ENCODE data around the gene DLG2. TPM values are rescaled to one million over a fixed set of nuclear protein-coding genes. Genes with fewer than 3 reads are reported as not detected.

Gene DLG2
- total RNA-seq, 1 donor from 2014 or later, result 5.1 TPM

DNA sequence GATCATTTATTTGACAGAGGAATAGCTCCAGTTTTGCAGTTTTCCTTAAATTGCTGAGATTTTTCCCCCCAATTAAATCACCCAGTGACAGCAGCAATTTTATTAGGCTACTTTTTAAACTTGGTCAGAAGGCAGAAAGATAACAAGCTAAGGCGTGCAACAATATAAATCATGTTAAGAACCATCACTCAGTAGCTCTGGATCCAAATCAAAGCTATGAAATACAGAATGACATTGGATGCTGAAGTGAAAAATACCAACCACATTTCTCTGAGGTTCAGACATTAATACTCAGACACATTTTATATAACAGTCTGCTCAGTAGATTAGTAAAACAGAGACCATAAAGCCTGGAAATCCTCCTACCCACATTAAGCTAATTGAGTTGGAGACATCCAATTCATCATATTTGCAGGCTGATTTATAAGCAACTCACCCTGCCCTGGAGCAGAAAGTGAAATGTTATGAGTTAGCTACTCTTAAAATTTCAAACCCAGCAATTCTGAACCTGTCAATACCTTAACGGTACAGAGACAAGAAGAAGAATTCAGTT is 1108.4 kb downstream of the DLG2 start:
- no peaks in the 10 kb centered on the region for H3K36me3 Mint-ChIP-seq (ENCODE audit: low read depth, unreplicated experiment)
- H3K9me3 Mint-ChIP-seq (ENCODE audit: unreplicated experiment), result no peaks in the 10 kb centered on the region
- no peak for DNase-seq (ENCODE audit: low spot score)
- no peaks in the 10 kb centered on the region for H3K27me3 Mint-ChIP-seq (ENCODE audit: unreplicated experiment)
- no peak for TF ChIP-seq CTCF (IDR thresholded peaks at IDR 0.05; ENCODE audit: unreplicated experiment)
- no peak overlapping the region for H3K27ac Mint-ChIP-seq (ENCODE audit: unreplicated experiment)
- H3K4me1 Mint-ChIP-seq (ENCODE audit: unreplicated experiment), result no peaks in the 10 kb centered on the region
- H3K4me3 Mint-ChIP-seq (ENCODE audit: unreplicated experiment), result no peak overlapping the region

DNA sequence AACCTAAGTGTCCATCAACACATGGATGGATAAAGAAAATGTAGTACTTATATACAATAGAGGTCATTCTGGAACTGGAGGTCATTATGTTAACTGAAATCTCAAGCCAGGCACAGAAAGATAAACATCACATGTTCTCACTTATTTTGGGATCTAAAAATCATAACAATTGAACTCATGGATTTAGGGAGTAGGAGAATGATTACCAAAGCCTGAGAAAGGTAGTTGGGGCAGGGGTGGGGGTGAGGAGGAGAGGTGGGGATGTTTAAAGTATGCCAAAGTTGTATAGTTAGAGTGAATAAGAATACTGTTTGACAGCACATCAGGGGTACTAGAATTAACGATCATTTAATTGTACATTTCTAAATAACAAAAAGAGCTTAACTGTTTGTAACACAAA is 1112.7 kb downstream of the DLG2 start:
- Mint-ChIP-seq H3K27me3 (ENCODE audit: unreplicated experiment) (no peaks in the 10 kb centered on the region), H3K27ac (ENCODE audit: unreplicated experiment) (no peak overlapping the region), H3K4me1 (ENCODE audit: unreplicated experiment) (no peaks in the 10 kb centered on the region), H3K4me3 (ENCODE audit: unreplicated experiment) (no peak overlapping the region), H3K9me3 (ENCODE audit: unreplicated experiment) (no peaks in the 10 kb centered on the region), H3K36me3 (ENCODE audit: low read depth, unreplicated experiment) (no peaks in the 10 kb centered on the region)
- TF ChIP-seq CTCF (IDR thresholded peaks at IDR 0.05; ENCODE audit: unreplicated experiment), result no peak
- no peak for DNase-seq (ENCODE audit: low spot score)

- no peaks in the 10 kb centered on the region for H3K27me3 Mint-ChIP-seq (ENCODE audit: unreplicated experiment)
- no peaks in the 10 kb centered on the region for H3K4me1 Mint-ChIP-seq (ENCODE audit: unreplicated experiment)
- H3K27ac Mint-ChIP-seq (ENCODE audit: unreplicated experiment), result no peak overlapping the region
Measured at GRCh38 chr11:84503503-84503902, 1123.6 kb downstream of the DLG2 start.

GRCh38 chr11:84501750-84502149 is 1125.4 kb downstream of the DLG2 start:
- no peaks in the 10 kb centered on the region for H3K9me3 Mint-ChIP-seq (ENCODE audit: unreplicated experiment)
- H3K4me3 Mint-ChIP-seq (ENCODE audit: unreplicated experiment), result no peak overlapping the region
- no peak overlapping the region for H3K27ac Mint-ChIP-seq (ENCODE audit: unreplicated experiment)
- no peak for DNase-seq (ENCODE audit: low spot score)
- H3K4me1 Mint-ChIP-seq (ENCODE audit: unreplicated experiment), result no peaks in the 10 kb centered on the region
- no peaks in the 10 kb centered on the region for H3K36me3 Mint-ChIP-seq (ENCODE audit: low read depth, unreplicated experiment)
- TF ChIP-seq CTCF (IDR thresholded peaks at IDR 0.05; ENCODE audit: unreplicated experiment), result no peak
- no peaks in the 10 kb centered on the region for H3K27me3 Mint-ChIP-seq (ENCODE audit: unreplicated experiment)

More at GRCh38 chr11:84503503-84503902, 1123.6 kb downstream of the DLG2 start:
- no peaks in the 10 kb centered on the region for H3K9me3 Mint-ChIP-seq (ENCODE audit: unreplicated experiment)
- no peak for DNase-seq (ENCODE audit: low spot score)
- no peak overlapping the region for H3K4me3 Mint-ChIP-seq (ENCODE audit: unreplicated experiment)
- no peak for TF ChIP-seq CTCF (IDR thresholded peaks at IDR 0.05; ENCODE audit: unreplicated experiment)
- H3K36me3 Mint-ChIP-seq (ENCODE audit: low read depth, unreplicated experiment), result no peaks in the 10 kb centered on the region

DNA sequence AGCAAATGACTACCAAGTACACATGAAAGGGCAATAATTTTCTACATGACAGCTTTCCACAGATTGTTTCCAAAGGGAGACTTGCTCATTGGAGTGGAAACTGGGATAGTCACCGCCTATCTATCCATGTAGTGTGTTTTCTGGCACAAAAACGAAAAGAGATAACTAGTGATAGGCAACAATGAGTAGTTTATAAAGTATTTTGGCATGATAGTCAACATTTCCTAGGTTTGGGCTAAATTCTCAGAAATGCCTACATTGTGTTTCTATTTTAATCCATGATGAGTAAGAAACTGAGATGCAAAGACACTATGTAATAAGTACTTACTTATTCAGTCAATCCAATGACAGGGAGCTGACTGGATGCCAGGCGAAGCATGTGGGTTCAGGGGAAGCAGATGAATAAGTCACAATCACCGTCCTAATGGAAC is 1129.1 kb downstream of the DLG2 start:
- no peak for TF ChIP-seq CTCF (IDR thresholded peaks at IDR 0.05; ENCODE audit: unreplicated experiment)
- Mint-ChIP-seq H3K27ac (ENCODE audit: unreplicated experiment) (no peak overlapping the region), H3K36me3 (ENCODE audit: low read depth, unreplicated experiment) (no peaks in the 10 kb centered on the region), H3K27me3 (ENCODE audit: unreplicated experiment) (no peaks in the 10 kb centered on the region), H3K9me3 (ENCODE audit: unreplicated experiment) (no peaks in the 10 kb centered on the region), H3K4me3 (ENCODE audit: unreplicated experiment) (no peak overlapping the region), H3K4me1 (ENCODE audit: unreplicated experiment) (no peaks in the 10 kb centered on the region)
- no peak for DNase-seq (ENCODE audit: low spot score)
